Omental fat pad (tissue), 4 donors: Measurements from ENCODE around the gene PRDM16. TPM values are rescaled to one million over a fixed set of nuclear protein-coding genes. Genes with fewer than 3 reads are reported as not detected.
A peak's percentile ranks its signal among the peaks of the same experiment; 100 is the strongest.

ENCODE experiments used
- ATAC-seq: fragments of 150-250 bp; one replicate; pipeline ENCODE4 v1.9.1; 2016; ENCODE audit warnings: mild to moderate bottlenecking, moderate library complexity; ENCODE audit not compliant: low FRiP score
- DNase-seq: peaks from one replicate; pipeline ENCODE4 v3.0.0-alpha.2; 2019; ENCODE audit warnings: low spot score
- CTCF ChIP-seq, 3 donors: fragments of 450-650 bp; IDR thresholded peaks; one replicate each; pipeline ENCODE4 v1.5.1; 2016 to 2017; ENCODE audit warnings: antibody characterized with exemption in 3 of 3, mild to moderate bottlenecking in 3 of 3, moderate library complexity in 2 of 3
- total RNA-seq, 4 donors: library from RNA; depleted of rRNA; stranded (reverse); fragments of >200 nt; gene quantifications; one replicate each; pipeline ENCODE4 v1.1.0, GENCODE V29; 2016

PRDM16 gene
- total RNA-seq, result 1 to 10 TPM in 2 of 4 donors, under 1 TPM in 2; 0.19 to 3.8 (median 1.8) TPM

- ATAC-seq (no peak), DNase-seq (no peak)
Measured at GRCh38 chr1:3068564-3069431, at the start of gene PRDM16. Gene PRDM16, plus strand, starts transcription at chr1:3069203. Its CDS starts 57 bp downstream, at chr1:3069260.

GRCh38 chr1:3019516-3020051, 49.4 kb upstream of the PRDM16 start:
- ATAC-seq (no peak), DNase-seq (no peak)
- TF ChIP-seq CTCF (IDR thresholded peaks at IDR 0.05), result no peak

More at GRCh38 chr1:3068564-3069431, at the start of gene PRDM16:
- TF ChIP-seq CTCF (IDR thresholded peaks at IDR 0.05), result no peak

GRCh38 chr1:3020263-3020909, 48.6 kb upstream of the PRDM16 start:
- DNase-seq, result no peak

GRCh38 chr1:3021233-3021671, 47.8 kb upstream of the PRDM16 start, which contains the start of gene ACTRT2:
Gene ACTRT2, plus strand, starts transcription at chr1:3021467. Its CDS starts 220 bp downstream, at chr1:3021687.
- no peak for TF ChIP-seq CTCF (IDR thresholded peaks at IDR 0.05)
- no peak for DNase-seq
- ATAC-seq, result peak; percentile 15

More at GRCh38 chr1:3020263-3020909, 48.6 kb upstream of the PRDM16 start:
- ATAC-seq, result no peak
- no peak for TF ChIP-seq CTCF (IDR thresholded peaks at IDR 0.05)

- TF ChIP-seq CTCF (IDR thresholded peaks at IDR 0.05), result no peak
- no peak for DNase-seq
- ATAC-seq, result no peak
Measured at GRCh38 chr1:3021801-3022401, 47.1 kb upstream of the PRDM16 start.

- TF ChIP-seq CTCF (IDR thresholded peaks at IDR 0.05), result no peak
- ATAC-seq (no peak), DNase-seq (no peak)
Measured at GRCh38 chr1:3022511-3022973, 46.5 kb upstream of the PRDM16 start.
